Retinal pigment epithelial cell (primary cell): ENCODE data around the gene NCOA1.

ENCODE experiments used
- DNase-seq: peaks from one replicate; pipeline ENCODE4 v3.0.0-alpha.2; 2010; ENCODE audit warnings: low read depth
- H3K4me3 ChIP-seq: 2 replicates; pipeline ENCODE4 v1.5.1; 2011; ENCODE audit warnings: mild to moderate bottlenecking, low read length, control low read depth, moderate library complexity
- TF ChIP-seq, protein P1 (sequence below): conservative IDR thresholded peaks from 2 replicates; pipeline ENCODE4 v1.5.1; 2011; ENCODE audit warnings: low read depth, low read length, control low read depth, inconsistent platforms

Gene NCOA1

DNA sequence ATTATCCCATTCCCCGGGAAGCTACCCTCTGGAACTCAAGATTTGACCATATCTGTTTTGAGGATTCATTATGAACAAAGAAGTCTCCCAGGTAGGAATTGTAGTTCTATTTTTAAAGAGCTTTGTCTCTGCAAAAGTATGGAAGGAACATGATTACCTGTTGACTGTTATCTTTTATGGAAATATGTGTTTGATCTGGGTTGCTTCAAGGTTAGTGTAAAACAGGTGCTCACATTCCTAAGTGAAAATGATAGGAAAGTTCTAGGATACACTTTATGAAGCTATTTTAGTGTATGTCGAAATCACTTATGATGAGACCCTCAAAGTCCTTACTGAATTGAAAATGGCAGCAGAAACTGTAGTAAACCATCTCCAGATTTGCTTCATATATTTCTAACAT is 153.0 kb downstream of the NCOA1 start:
- no peak for DNase-seq
- TF ChIP-seq, protein P1, sequence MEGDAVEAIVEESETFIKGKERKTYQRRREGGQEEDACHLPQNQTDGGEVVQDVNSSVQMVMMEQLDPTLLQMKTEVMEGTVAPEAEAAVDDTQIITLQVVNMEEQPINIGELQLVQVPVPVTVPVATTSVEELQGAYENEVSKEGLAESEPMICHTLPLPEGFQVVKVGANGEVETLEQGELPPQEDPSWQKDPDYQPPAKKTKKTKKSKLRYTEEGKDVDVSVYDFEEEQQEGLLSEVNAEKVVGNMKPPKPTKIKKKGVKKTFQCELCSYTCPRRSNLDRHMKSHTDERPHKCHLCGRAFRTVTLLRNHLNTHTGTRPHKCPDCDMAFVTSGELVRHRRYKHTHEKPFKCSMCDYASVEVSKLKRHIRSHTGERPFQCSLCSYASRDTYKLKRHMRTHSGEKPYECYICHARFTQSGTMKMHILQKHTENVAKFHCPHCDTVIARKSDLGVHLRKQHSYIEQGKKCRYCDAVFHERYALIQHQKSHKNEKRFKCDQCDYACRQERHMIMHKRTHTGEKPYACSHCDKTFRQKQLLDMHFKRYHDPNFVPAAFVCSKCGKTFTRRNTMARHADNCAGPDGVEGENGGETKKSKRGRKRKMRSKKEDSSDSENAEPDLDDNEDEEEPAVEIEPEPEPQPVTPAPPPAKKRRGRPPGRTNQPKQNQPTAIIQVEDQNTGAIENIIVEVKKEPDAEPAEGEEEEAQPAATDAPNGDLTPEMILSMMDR, result no peak
- H3K4me3 ChIP-seq, result no peak overlapping the region

DNA sequence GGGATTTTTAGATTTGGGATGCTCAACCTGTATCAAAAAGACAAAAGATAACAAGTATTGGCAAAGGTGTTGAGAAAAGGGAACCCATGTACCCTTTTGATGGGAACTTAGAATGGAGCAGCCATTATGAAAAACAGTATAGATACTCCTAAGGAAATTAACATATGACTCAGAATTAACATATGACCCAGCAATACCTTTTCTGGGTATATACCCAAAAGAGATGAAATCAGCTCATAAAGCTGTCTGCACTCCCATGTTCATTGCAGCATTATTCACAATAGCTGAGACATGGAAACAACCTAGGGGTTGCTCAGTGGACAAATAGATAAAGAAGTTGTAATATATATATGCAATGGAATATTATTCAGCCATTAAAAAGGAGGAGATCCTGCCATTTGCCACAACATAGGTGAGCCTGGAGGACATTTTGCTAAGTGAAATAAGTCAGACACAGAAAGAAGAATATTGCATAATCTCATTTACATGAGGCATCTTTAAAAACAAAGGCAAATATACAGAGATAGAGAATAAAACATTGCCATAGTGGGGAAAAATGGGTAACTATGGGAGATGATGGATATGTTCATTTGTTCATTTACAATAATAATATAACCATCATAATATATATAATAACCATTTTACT is 160.1 kb downstream of the NCOA1 start:
- DNase-seq, result no peak
- TF ChIP-seq, protein P1, result no peak
- no peak overlapping the region for H3K4me3 ChIP-seq

DNA sequence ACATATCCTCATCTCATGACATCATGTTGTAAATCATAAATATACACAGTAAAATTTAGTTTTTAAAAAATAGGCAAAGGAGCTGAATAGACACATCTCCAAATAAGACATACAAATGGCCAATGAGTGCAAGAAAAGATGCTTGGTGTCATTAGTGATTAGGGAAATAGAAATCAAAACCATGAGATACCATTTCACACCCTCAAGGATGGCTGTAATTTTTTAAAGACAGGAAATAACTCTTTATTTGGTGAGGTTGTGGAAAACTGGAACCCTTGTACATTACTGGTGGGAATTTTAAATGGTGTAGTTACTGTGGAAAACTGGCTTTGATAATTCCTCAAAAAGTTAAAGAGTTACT is 160.6 kb downstream of the NCOA1 start:
- TF ChIP-seq, protein P1, result no peak
- H3K4me3 ChIP-seq, result no peak overlapping the region
- DNase-seq, result no peak

DNA sequence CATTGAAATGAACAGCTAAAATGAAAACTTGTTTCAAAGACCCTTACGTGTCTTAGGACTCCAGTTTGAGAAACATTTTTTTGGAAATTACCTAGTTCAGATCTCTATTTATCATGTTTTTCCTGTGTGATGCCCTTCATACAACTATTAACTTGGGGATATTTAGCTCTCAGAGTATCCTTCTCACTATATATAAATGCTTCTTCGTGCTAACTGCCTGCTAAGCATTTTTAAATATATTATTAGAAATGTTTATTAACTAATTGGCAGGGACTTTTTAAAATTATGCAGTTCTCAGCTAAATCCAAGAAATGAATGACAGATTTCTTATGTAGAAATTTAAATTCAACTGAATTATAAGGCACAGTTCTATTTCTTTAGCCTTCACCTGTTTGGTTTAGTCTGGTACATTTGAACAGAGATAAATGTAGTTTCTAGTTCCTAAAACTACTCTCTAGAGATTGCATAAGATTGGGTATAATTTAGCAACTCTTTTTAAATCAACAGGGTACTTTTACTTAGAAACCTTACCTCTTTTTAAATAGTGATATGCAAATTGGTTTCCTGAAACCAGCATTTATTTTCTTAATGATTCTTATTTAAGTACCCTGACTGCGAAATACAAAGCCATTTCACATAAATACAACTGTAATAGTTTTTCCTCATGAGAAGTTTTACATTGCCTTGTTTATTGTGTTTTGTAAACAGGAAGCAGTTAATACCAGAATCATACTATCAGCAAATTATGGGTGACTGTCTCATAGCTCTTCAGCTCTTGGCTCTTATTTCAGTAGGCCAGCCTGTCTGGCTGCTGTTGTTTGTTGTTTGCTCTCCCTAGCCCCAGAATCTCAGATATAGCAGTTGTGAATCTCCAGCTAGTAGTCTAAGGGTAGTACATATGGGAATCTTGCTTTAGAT is 161.5 kb downstream of the NCOA1 start:
- DNase-seq, result no peak
- TF ChIP-seq, protein P1, result no peak
- no peak overlapping the region for H3K4me3 ChIP-seq

DNA sequence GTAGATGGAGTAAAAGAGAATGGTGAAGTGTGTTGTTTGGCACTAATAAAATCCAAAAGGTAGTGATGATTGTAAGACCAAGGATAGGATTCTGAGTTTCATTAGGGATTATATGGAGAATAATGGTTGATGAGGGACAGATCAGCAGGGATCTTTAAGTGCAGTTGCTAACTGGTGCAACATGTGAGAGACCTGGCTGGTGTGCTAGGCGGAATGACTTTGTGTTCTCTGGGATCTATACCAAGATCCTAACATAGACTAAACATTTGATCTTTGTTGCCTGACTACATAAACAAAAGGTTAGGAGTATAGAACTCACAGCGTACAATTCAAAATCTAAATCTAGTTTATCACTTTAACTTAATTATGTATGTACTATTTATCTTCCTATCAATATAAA is 166.8 kb downstream of the NCOA1 start:
- TF ChIP-seq, protein P1, result no peak
- H3K4me3 ChIP-seq, result no peak overlapping the region
- DNase-seq, result no peak

DNA sequence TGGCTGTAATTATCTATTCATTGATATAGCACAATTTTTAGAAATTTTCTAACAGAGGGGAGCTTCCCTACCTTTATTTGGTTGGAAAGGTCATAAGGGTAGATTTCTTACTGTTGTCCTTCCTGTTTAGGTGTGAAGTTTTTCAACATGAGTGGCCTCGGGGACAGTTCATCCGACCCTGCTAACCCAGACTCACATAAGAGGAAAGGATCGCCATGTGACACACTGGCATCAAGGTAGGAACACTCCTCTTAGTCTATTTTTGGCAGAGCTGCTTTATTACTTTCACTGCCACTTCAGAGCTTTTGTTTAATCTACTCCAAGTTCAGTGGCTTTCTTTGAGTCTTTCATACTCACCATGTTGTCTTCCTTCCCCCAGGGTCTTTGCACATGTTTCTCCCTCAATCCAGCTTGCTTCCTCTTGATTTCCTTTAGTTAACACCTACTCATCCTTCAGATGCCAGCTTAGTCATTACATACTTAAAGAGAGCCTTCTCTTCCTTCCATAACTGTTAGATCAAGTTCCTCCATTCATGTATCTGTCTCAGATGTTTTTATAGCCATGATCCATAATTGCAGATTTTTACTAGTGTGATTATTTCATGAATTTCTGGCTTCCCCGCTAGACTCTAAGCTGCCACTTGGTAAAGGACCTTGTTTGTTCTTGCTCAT is 167.6 kb downstream of the NCOA1 start:
- H3K4me3 ChIP-seq, result no peak overlapping the region
- no peak for DNase-seq
- TF ChIP-seq, protein P1, result no peak
